ENCODE data around the gene IQSEC1.

Gene IQSEC1

DNA sequence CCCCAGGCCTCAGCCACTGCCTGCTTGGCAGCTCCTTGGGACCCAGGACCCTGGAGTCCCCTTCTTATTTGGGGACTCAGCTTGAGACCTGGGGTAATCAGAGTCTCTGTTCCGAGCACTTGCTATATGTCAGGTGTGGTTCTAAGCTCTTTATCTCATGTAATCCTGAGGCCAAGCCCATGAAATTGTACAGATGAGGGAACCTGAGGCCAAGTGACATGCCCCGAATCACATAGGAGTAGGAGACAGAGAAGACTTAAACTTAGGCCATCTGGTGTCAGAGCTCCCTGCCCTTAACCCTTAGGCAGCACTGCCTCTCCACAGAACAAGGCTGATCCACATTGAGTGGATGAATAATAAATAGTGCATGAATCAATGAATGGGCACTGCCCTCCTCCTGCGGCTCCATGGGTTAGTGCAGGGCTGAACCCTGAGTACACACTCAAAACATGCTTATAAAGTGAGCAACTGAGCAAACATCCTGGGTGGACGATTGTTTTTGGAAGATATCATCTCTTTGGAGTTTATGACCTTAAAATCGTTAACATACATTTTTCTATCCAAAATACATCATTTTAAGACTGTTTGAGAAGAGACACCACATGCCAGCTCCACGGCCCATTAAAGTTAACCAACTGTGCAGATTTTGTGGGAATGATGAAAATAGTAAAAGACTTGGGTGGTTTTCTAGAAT lies 33.2 kb upstream of the IQSEC1 start:
- H3K36me3 ChIP-seq (ENCODE audit: control insufficient read depth in 1 of 2, insufficient read depth in 2 of 2, low read length in 2 of 2), result no peaks in the 10 kb centered on the region
- H3K27me3 ChIP-seq (ENCODE audit: control insufficient read depth in 1 of 2, insufficient read depth in 2 of 2, low read length in 2 of 2), result no peaks in the 10 kb centered on the region
- H3K27ac ChIP-seq (ENCODE audit: low read depth, low read length), result no peak overlapping the region
- H3K4me3 ChIP-seq (ENCODE audit: low read depth in 1 of 2, low read length in 2 of 2), result no peak overlapping the region
- H3K9me3 ChIP-seq (ENCODE audit: control insufficient read depth in 1 of 2, low read length in 2 of 2), result no peaks in the 10 kb centered on the region
- H3K4me1 ChIP-seq (ENCODE audit: control insufficient read depth in 1 of 2, insufficient read depth in 2 of 2, low read length in 2 of 2), result peaks cover 8 to 10% of the 10 kb centered on the region in 2 donors
- no peak overlapping the region for H3K9ac ChIP-seq (ENCODE audit: low read depth in 1 of 2, low read length in 2 of 2)

DNA sequence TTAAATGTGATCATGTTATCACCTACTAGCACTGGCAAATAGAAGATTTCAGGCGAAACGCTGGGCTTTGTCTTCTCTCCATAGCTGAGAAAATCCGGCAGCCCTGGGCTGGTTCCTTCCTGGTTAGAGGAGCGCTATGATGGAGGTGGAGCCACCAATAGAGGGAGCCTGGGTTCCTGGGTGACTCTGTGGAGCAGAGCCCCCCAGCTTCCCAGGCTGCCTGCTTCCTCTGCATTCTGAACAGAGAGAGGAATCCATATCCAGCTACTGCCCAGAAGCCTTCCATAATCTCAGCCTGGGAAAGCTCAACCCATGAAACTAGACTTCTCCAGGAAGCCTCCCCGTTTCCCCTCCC lies 32.6 kb upstream of the IQSEC1 start:
- no peak overlapping the region for H3K9ac ChIP-seq (ENCODE audit: low read depth in 1 of 2, low read length in 2 of 2)
- H3K27me3 ChIP-seq (ENCODE audit: control insufficient read depth in 1 of 2, insufficient read depth in 2 of 2, low read length in 2 of 2), result no peaks in the 10 kb centered on the region
- H3K4me1 ChIP-seq (ENCODE audit: control insufficient read depth in 1 of 2, insufficient read depth in 2 of 2, low read length in 2 of 2), result peaks cover 3 to 5% of the 10 kb centered on the region in 2 donors
- no peaks in the 10 kb centered on the region for H3K9me3 ChIP-seq (ENCODE audit: control insufficient read depth in 1 of 2, low read length in 2 of 2)
- H3K4me3 ChIP-seq (ENCODE audit: low read depth in 1 of 2, low read length in 2 of 2), result no peak overlapping the region
- no peak overlapping the region for H3K27ac ChIP-seq (ENCODE audit: low read depth, low read length)
- H3K36me3 ChIP-seq (ENCODE audit: control insufficient read depth in 1 of 2, insufficient read depth in 2 of 2, low read length in 2 of 2), result no peaks in the 10 kb centered on the region

GRCh38 chr3:13105181-13105895 lies 32.1 kb upstream of the IQSEC1 start:
- no peaks in the 10 kb centered on the region for H3K27me3 ChIP-seq (ENCODE audit: control insufficient read depth in 1 of 2, insufficient read depth in 2 of 2, low read length in 2 of 2)
- no peak overlapping the region for H3K4me3 ChIP-seq (ENCODE audit: low read depth in 1 of 2, low read length in 2 of 2)
- H3K9ac ChIP-seq (ENCODE audit: low read depth in 1 of 2, low read length in 2 of 2), result no peak overlapping the region
- H3K36me3 ChIP-seq (ENCODE audit: control insufficient read depth in 1 of 2, insufficient read depth in 2 of 2, low read length in 2 of 2), result no peaks in the 10 kb centered on the region
- no peak overlapping the region for H3K27ac ChIP-seq (ENCODE audit: low read depth, low read length)
- no peaks in the 10 kb centered on the region for H3K4me1 ChIP-seq (ENCODE audit: control insufficient read depth in 1 of 2, insufficient read depth in 2 of 2, low read length in 2 of 2)
- no peaks in the 10 kb centered on the region for H3K9me3 ChIP-seq (ENCODE audit: control insufficient read depth in 1 of 2, low read length in 2 of 2)

GRCh38 chr3:13104511-13104910 lies 31.3 kb upstream of the IQSEC1 start:
- Histone ChIP-seq H3K4me3 (ENCODE audit: low read depth in 1 of 2, low read length in 2 of 2) (no peak overlapping the region), H3K9ac (ENCODE audit: low read depth in 1 of 2, low read length in 2 of 2) (no peak overlapping the region), H3K27ac (ENCODE audit: low read depth, low read length) (no peak overlapping the region), H3K9me3 (ENCODE audit: control insufficient read depth in 1 of 2, low read length in 2 of 2) (no peaks in the 10 kb centered on the region), H3K27me3 (ENCODE audit: control insufficient read depth in 1 of 2, insufficient read depth in 2 of 2, low read length in 2 of 2) (no peaks in the 10 kb centered on the region), H3K4me1 (ENCODE audit: control insufficient read depth in 1 of 2, insufficient read depth in 2 of 2, low read length in 2 of 2) (no peaks in the 10 kb centered on the region), H3K36me3 (ENCODE audit: control insufficient read depth in 1 of 2, insufficient read depth in 2 of 2, low read length in 2 of 2) (no peaks in the 10 kb centered on the region)

DNA sequence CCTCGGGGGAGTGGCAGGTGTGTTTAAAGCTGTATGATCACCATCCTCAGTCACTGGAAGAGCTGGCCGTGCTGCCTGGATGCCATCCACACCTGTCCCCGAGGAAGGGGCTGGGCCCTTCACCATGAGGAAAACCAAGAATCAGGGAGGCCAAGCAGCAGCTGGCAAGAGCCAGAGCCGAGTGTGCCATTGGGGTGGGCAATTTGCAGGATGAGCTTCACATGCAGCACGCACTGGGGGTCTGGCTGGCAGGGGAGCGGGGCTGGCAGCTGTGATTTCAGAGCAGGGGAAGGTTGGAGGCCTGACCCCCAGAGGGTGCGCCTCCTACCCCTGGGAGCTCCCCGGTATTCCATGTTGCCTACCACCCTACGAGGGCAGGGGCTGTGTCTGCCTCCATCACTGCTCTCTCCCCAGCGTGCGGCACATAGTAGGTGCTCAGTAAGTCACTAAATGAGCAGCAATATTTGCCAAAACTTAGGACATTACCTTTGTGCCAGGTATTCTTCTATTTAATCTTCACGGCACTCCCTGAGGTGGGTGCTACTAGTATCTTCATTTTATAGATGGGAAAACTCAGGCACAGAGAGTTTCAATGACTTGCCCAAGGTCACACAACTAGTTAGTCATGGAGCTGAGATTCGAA lies 30.3 kb upstream of the IQSEC1 start:
- Histone ChIP-seq H3K4me3 (ENCODE audit: low read depth in 1 of 2, low read length in 2 of 2) (no peak overlapping the region), H3K27me3 (ENCODE audit: control insufficient read depth in 1 of 2, insufficient read depth in 2 of 2, low read length in 2 of 2) (no peaks in the 10 kb centered on the region), H3K27ac (ENCODE audit: low read depth, low read length) (no peak overlapping the region), H3K9me3 (ENCODE audit: control insufficient read depth in 1 of 2, low read length in 2 of 2) (no peaks in the 10 kb centered on the region), H3K9ac (ENCODE audit: low read depth in 1 of 2, low read length in 2 of 2) (no peak overlapping the region), H3K4me1 (ENCODE audit: control insufficient read depth in 1 of 2, insufficient read depth in 2 of 2, low read length in 2 of 2) (no peaks in the 10 kb centered on the region), H3K36me3 (ENCODE audit: control insufficient read depth in 1 of 2, insufficient read depth in 2 of 2, low read length in 2 of 2) (no peaks in the 10 kb centered on the region)

DNA sequence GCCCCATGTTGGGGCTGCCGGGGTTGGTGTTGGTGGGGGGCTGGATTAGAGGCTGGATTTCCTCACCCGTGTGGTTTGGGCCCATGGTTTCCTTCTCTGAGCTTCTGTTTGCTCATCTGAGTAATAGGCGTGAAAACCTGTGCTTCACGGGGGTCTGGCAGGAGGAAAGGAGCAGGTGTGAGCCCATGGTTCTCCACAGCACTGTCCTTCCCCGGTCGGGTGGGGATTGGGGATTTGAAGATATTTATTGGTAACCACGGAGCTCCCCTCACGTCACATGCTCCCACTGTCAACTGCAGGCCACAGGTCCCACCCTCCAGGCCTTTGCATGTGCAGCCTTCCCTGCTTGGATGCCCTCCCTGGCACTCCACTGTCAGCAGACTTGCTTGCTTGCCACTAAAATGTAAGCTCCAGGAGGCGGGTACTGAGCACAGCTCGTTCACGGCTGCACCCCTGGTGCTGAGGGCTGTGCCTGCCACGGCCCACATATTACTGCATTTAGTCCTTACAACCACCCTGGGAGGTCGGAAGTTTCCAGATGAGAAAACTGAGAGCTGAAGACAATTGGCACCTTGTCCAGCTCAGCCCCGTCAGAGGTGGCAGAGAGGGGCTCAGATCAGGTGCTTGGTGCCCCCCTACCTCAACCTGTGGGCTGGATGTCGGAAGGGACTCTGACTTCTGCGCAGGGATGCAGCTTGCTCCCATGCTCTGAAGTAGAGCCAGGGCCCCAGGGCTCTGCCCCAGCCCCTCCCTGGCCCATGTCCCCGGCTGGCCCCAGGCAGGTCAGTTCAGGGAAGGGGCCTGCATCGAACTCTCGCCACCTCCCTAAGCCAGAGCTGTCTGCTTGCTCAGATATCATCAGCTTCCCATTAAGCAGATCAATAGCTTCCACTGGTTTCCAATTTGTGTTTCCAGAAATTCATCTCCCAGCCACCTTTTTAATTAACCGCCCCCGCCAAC lies 29.4 kb upstream of the IQSEC1 start:
- Histone ChIP-seq H3K4me3 (ENCODE audit: low read depth in 1 of 2, low read length in 2 of 2) (no peak overlapping the region), H3K9me3 (ENCODE audit: control insufficient read depth in 1 of 2, low read length in 2 of 2) (no peaks in the 10 kb centered on the region), H3K36me3 (ENCODE audit: control insufficient read depth in 1 of 2, insufficient read depth in 2 of 2, low read length in 2 of 2) (no peaks in the 10 kb centered on the region), H3K4me1 (ENCODE audit: control insufficient read depth in 1 of 2, insufficient read depth in 2 of 2, low read length in 2 of 2) (no peaks in the 10 kb centered on the region), H3K27ac (ENCODE audit: low read depth, low read length) (no peak overlapping the region), H3K27me3 (ENCODE audit: control insufficient read depth in 1 of 2, insufficient read depth in 2 of 2, low read length in 2 of 2) (no peaks in the 10 kb centered on the region), H3K9ac (ENCODE audit: low read depth in 1 of 2, low read length in 2 of 2) (no peak overlapping the region)

GRCh38 chr3:13099707-13100106 lies 26.5 kb upstream of the IQSEC1 start:
- no peaks in the 10 kb centered on the region for H3K9me3 ChIP-seq (ENCODE audit: control insufficient read depth in 1 of 2, low read length in 2 of 2)
- H3K4me1 ChIP-seq (ENCODE audit: control insufficient read depth in 1 of 2, insufficient read depth in 2 of 2, low read length in 2 of 2), result no peaks in the 10 kb centered on the region
- H3K27me3 ChIP-seq (ENCODE audit: control insufficient read depth in 1 of 2, insufficient read depth in 2 of 2, low read length in 2 of 2), result no peaks in the 10 kb centered on the region
- H3K4me3 ChIP-seq (ENCODE audit: low read depth in 1 of 2, low read length in 2 of 2), result no peak overlapping the region
- no peak overlapping the region for H3K27ac ChIP-seq (ENCODE audit: low read depth, low read length)
- no peak overlapping the region for H3K9ac ChIP-seq (ENCODE audit: low read depth in 1 of 2, low read length in 2 of 2)
- no peaks in the 10 kb centered on the region for H3K36me3 ChIP-seq (ENCODE audit: control insufficient read depth in 1 of 2, insufficient read depth in 2 of 2, low read length in 2 of 2)

- Histone ChIP-seq H3K9me3 (ENCODE audit: control insufficient read depth in 1 of 2, low read length in 2 of 2) (no peaks in the 10 kb centered on the region), H3K27ac (ENCODE audit: low read depth, low read length) (no peak overlapping the region), H3K36me3 (ENCODE audit: control insufficient read depth in 1 of 2, insufficient read depth in 2 of 2, low read length in 2 of 2) (no peaks in the 10 kb centered on the region), H3K4me3 (ENCODE audit: low read depth in 1 of 2, low read length in 2 of 2) (no peak overlapping the region), H3K9ac (ENCODE audit: low read depth in 1 of 2, low read length in 2 of 2) (no peak overlapping the region), H3K27me3 (ENCODE audit: control insufficient read depth in 1 of 2, insufficient read depth in 2 of 2, low read length in 2 of 2) (no peaks in the 10 kb centered on the region), H3K4me1 (ENCODE audit: control insufficient read depth in 1 of 2, insufficient read depth in 2 of 2, low read length in 2 of 2) (no peaks in the 10 kb centered on the region)
Observed at GRCh38 chr3:13098192-13098988, 25.2 kb upstream of the IQSEC1 start.

DNA sequence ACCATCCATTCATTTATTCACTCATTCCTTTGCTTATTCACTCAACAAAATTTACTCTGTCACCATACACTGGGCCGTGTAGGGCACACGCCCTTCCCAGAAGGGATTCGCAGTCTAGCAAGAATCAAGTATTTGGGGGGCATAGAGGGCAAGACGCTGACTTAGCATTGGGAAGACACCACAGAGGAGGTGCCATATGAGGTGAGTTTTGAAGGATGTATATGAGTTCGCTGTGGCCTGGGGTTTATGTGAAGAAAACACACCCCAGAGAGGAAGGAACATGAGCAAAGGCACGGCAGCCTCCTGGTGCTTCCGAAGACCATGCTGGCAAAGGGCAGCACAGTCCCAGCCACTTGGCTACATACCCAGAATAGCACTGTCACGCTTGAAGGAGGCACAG lies 23.1 kb upstream of the IQSEC1 start:
- H3K9me3 ChIP-seq (ENCODE audit: control insufficient read depth in 1 of 2, low read length in 2 of 2), result no peaks in the 10 kb centered on the region
- no peak overlapping the region for H3K4me3 ChIP-seq (ENCODE audit: low read depth in 1 of 2, low read length in 2 of 2)
- no peak overlapping the region for H3K27ac ChIP-seq (ENCODE audit: low read depth, low read length)
- no peaks in the 10 kb centered on the region for H3K36me3 ChIP-seq (ENCODE audit: control insufficient read depth in 1 of 2, insufficient read depth in 2 of 2, low read length in 2 of 2)
- no peaks in the 10 kb centered on the region for H3K27me3 ChIP-seq (ENCODE audit: control insufficient read depth in 1 of 2, insufficient read depth in 2 of 2, low read length in 2 of 2)
- H3K9ac ChIP-seq (ENCODE audit: low read depth in 1 of 2, low read length in 2 of 2), result no peak overlapping the region
- H3K4me1 ChIP-seq (ENCODE audit: control insufficient read depth in 1 of 2, insufficient read depth in 2 of 2, low read length in 2 of 2), result no peaks in the 10 kb centered on the region
